Keratinocyte (primary cell): ENCODE measurements around the gene DCDC1. TPM values are rescaled to one million over a fixed set of nuclear protein-coding genes. Genes with fewer than 3 reads are reported as not detected.

Experiments
- DNase-seq: peaks from one replicate; pipeline ENCODE4 v3.0.0-alpha.2; 2011; ENCODE audit warnings: low read depth, missing footprints, low spot score
- FAIRE-seq: peaks from 2 replicates; lab custom pipeline; 2011; peaks lifted over from hg19 to GRCh38; lab: Jason Lieb, UNC
- H2AFZ ChIP-seq: 2 replicates; pipeline ENCODE4 v1.6.0; 2012; ENCODE audit warnings: low read length, control low read depth, inconsistent platforms; ENCODE audit not compliant: control insufficient read depth
- H3K27ac ChIP-seq: 2 replicates; pipeline ENCODE4 v1.5.1; 2011; ENCODE audit warnings: low read length; ENCODE audit not compliant: control insufficient read depth, insufficient read depth
- H3K27me3 ChIP-seq: 3 replicates; pipeline ENCODE4 v1.6.0; 2011; ENCODE audit warnings: low read length; ENCODE audit not compliant: control insufficient read depth, insufficient read depth; ENCODE audit errors: extremely low read depth
- H3K36me3 ChIP-seq, 2 experiments: 2 replicates in 1 of 2; 3 replicates in 1 of 2; pipeline ENCODE4 v1.5.1; 2011; ENCODE audit warnings: low read length in 2 of 2, mild to moderate bottlenecking in 1 of 2; ENCODE audit not compliant: control insufficient read depth in 2 of 2, insufficient read depth in 2 of 2; ENCODE audit errors: extremely low read depth in 1 of 2
- H3K4me1 ChIP-seq: 3 replicates; pipeline ENCODE4 v1.5.1; 2011; ENCODE audit warnings: low read length; ENCODE audit not compliant: control insufficient read depth, insufficient read depth; ENCODE audit errors: extremely low read depth
- H3K4me2 ChIP-seq: 3 replicates; pipeline ENCODE4 v1.6.0; 2011; ENCODE audit warnings: low read depth, low read length; ENCODE audit not compliant: control insufficient read depth, insufficient read depth; ENCODE audit errors: extremely low read depth
- H3K4me3 ChIP-seq, 3 experiments: fragments of 200-600 bp in 1 of 3; sonication (generic) in 1 of 3; 2 replicates in 2 of 3; 3 replicates in 1 of 3; pipeline ENCODE4 v1.5.1; 2011 to 2016; ENCODE audit warnings: low read length in 3 of 3, mild to moderate bottlenecking in 3 of 3, control low read depth in 2 of 3, inconsistent platforms in 1 of 3, low read depth in 1 of 3, mixed read lengths in 1 of 3, mixed run types in 1 of 3, moderate library complexity in 1 of 3; ENCODE audit not compliant: control insufficient read depth in 2 of 3, insufficient read depth in 2 of 3; ENCODE audit errors: extremely low read depth in 1 of 3
- H3K79me2 ChIP-seq: 2 replicates; pipeline ENCODE4 v1.6.0; 2012; ENCODE audit warnings: low read length; ENCODE audit not compliant: control insufficient read depth, insufficient read depth
- H3K9ac ChIP-seq: 3 replicates; pipeline ENCODE4 v1.6.0; 2011; ENCODE audit warnings: low read length; ENCODE audit not compliant: control insufficient read depth, insufficient read depth; ENCODE audit errors: extremely low read depth
- H3K9me1 ChIP-seq: 3 replicates; pipeline ENCODE4 v1.6.0; 2011; ENCODE audit warnings: low read length; ENCODE audit not compliant: control insufficient read depth, insufficient read depth; ENCODE audit errors: extremely low read depth
- H3K9me3 ChIP-seq: 2 replicates; pipeline ENCODE4 v1.5.1; 2012; ENCODE audit warnings: low read depth, low read length; ENCODE audit not compliant: control insufficient read depth
- H4K20me1 ChIP-seq: 3 replicates; pipeline ENCODE4 v1.6.0; 2011; ENCODE audit warnings: low read length; ENCODE audit not compliant: control insufficient read depth, insufficient read depth; ENCODE audit errors: extremely low read depth
- EZH2 ChIP-seq: IDR thresholded peaks from one replicate; pipeline ENCODE4 v1.6.1; 2012; ENCODE audit warnings: inconsistent platforms, mild to moderate bottlenecking, low read length, moderate library complexity
- dilution Hi-C: fragments of 300-500 bp; cut with MboI; formaldehyde crosslinking; loops from one replicate; pipeline ENCODE4 v1.7.0; 2020; ENCODE audit warnings: low sequenced_read_pairs; ENCODE audit not compliant: extremely low pct_ligation_motif_present
- polyA plus RNA-seq, 5 experiments: library from polyadenylated mRNA; depleted of rRNA in 3 of 5; stranded (reverse) in 3 of 5; stranded (forward) in 1 of 5; unstranded in 1 of 5; fragments of >200 nt; gene quantifications; 1 replicate in 1 of 5; 2 replicates in 3 of 5; 3 replicates in 1 of 5; pipeline versions ENCODE4 v1.2.1 to v1.2.3, GENCODE V29; 2011 to 2012; ENCODE audit warnings: missing spikeins in 2 of 5, low read depth in 1 of 5, low replicate concordance in 1 of 5
- TF ChIP-seq, protein P1 (sequence below), 3 experiments: IDR thresholded peaks in 1 of 3; conservative IDR thresholded peaks in 1 of 3; optimal IDR thresholded peaks in 1 of 3; 2 replicates in 2 of 3; 3 replicates in 1 of 3; pipeline versions ENCODE3 to v1.5.1; 2011; ENCODE audit warnings: low read length in 3 of 3, mild to moderate bottlenecking in 3 of 3, moderate library complexity in 2 of 3, control low read depth in 1 of 3, inconsistent platforms in 1 of 3; ENCODE audit not compliant: insufficient read depth in 2 of 3; ENCODE audit errors: extremely low read depth in 1 of 3

Gene DCDC1
- polyA plus RNA-seq, 1 donor (not counting 4 experiments of a cell fraction or from before 2014, with no cell fraction given) = 0.08 TPM

DNA sequence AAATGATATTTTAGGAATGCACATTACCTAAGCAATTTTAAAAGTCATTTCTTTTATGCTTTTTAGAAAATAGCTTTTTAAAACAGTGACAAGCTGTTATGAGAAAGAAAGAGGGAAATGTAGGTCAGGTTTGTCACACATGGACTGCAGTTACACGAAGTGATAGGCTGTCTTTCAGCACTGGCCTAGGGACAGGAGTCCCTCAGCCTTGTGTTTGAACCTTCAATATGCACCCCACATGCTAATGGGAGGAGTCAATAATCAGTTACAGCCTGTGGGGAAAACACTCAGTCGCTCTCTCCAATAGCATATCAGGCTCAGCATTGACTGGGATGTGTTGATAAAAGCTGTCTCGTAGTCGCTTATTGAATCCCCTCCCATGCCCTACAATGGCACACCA lies 45.9 kb upstream of the DCDC1 start:
- Histone ChIP-seq H3K27ac (no peak overlapping the region), H3K9me3 (no peaks in the 10 kb centered on the region), H3K9ac (no peak overlapping the region), H3K79me2 (no peaks in the 10 kb centered on the region), H4K20me1 (no peaks in the 10 kb centered on the region), H3K27me3 (no peaks in the 10 kb centered on the region), H2AFZ (no peak overlapping the region), H3K9me1 (no peaks in the 10 kb centered on the region), H3K36me3 (peaks cover 0 to 2% of the 10 kb centered on the region in 2 experiments), H3K4me1 (peaks cover 3% of the 10 kb centered on the region), H3K4me3 (no peak overlapping the region), H3K4me2 (no peak overlapping the region)
- no peak for DNase-seq
- FAIRE-seq = no peak
- no peak for TF ChIP-seq EZH2
- TF ChIP-seq, protein P1, sequence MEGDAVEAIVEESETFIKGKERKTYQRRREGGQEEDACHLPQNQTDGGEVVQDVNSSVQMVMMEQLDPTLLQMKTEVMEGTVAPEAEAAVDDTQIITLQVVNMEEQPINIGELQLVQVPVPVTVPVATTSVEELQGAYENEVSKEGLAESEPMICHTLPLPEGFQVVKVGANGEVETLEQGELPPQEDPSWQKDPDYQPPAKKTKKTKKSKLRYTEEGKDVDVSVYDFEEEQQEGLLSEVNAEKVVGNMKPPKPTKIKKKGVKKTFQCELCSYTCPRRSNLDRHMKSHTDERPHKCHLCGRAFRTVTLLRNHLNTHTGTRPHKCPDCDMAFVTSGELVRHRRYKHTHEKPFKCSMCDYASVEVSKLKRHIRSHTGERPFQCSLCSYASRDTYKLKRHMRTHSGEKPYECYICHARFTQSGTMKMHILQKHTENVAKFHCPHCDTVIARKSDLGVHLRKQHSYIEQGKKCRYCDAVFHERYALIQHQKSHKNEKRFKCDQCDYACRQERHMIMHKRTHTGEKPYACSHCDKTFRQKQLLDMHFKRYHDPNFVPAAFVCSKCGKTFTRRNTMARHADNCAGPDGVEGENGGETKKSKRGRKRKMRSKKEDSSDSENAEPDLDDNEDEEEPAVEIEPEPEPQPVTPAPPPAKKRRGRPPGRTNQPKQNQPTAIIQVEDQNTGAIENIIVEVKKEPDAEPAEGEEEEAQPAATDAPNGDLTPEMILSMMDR (optimal IDR thresholded peaks at IDR 0.05 in 1 of 3, IDR thresholded peaks at IDR 0.05 in 1 of 3, conservative IDR thresholded peaks at IDR 0.05 in 1 of 3; ENCODE audit: extremely low read depth in 1 of 3, insufficient read depth in 2 of 3, low read length in 3 of 3) = no peak
- dilution Hi-C loops = no loop called here

DNA sequence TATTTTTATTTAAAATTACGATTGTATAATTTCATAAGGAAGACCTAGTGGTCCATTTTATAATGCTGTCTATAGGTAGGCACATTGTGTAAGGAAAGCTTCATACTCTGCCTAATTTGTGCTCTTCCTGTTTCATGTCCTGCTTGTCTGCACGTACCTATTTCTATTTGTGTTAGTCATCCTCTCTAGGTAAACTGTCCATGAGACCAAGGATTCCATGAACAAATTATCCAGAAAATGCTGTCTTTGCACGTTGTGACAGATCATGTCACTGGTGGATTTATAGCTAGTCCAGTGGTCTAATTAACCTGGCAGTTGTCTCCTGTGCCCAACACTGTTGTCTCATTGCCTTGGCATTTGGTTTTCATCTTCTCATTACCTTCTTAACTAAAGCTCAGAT lies 44.8 kb upstream of the DCDC1 start:
- TF ChIP-seq, protein P1 (optimal IDR thresholded peaks at IDR 0.05 in 1 of 3, IDR thresholded peaks at IDR 0.05 in 1 of 3, conservative IDR thresholded peaks at IDR 0.05 in 1 of 3; ENCODE audit: extremely low read depth in 1 of 3, insufficient read depth in 2 of 3, low read length in 3 of 3) = no peak
- no peak for TF ChIP-seq EZH2
- DNase-seq = no peak

More for the DNA sequence above, 44.8 kb upstream of the DCDC1 start:
- Histone ChIP-seq H3K4me2 (no peak overlapping the region), H3K4me1 (peaks cover 3% of the 10 kb centered on the region), H3K27ac (no peak overlapping the region), H4K20me1 (no peaks in the 10 kb centered on the region), H3K4me3 (no peak overlapping the region), H3K9me3 (no peaks in the 10 kb centered on the region), H3K9me1 (no peaks in the 10 kb centered on the region), H3K9ac (no peak overlapping the region), H3K79me2 (no peaks in the 10 kb centered on the region), H2AFZ (no peak overlapping the region), H3K27me3 (no peaks in the 10 kb centered on the region), H3K36me3 (peaks cover 0 to 2% of the 10 kb centered on the region in 2 experiments)
- FAIRE-seq = no peak
- dilution Hi-C loops = no loop called here
